Measurements from ENCODE around the gene UBE2QL1.

UBE2QL1 gene

GRCh38 chr5:6480133-6481051 lies 31.7 kb downstream of the UBE2QL1 start:
- DNase-seq, result no peak

GRCh38 chr5:6482735-6483134 lies 34.1 kb downstream of the UBE2QL1 start:
- no peak for DNase-seq

- no peak for DNase-seq
These were observed 35.3 kb downstream of the UBE2QL1 start for GRCh38 chr5:6483880-6484382.

- DNase-seq, result no peak
These were observed 35.8 kb downstream of the UBE2QL1 start for GRCh38 chr5:6484446-6484845.

GRCh38 chr5:6484899-6485298 lies 36.2 kb downstream of the UBE2QL1 start:
- DNase-seq, result no peak

GRCh38 chr5:6485441-6485840 lies 36.8 kb downstream of the UBE2QL1 start:
- no peak for DNase-seq

- no peak for DNase-seq
These were observed 37.4 kb downstream of the UBE2QL1 start for GRCh38 chr5:6486074-6486473.

GRCh38 chr5:6487081-6487480 lies 38.4 kb downstream of the UBE2QL1 start:
- DNase-seq, result no peak

GRCh38 chr5:6488021-6488420 lies 39.4 kb downstream of the UBE2QL1 start:
- DNase-seq, result no peak

- DNase-seq, result no peak
These were observed 41.1 kb downstream of the UBE2QL1 start for GRCh38 chr5:6489643-6490185.

GRCh38 chr5:6490246-6490645 lies 41.6 kb downstream of the UBE2QL1 start:
- no peak for DNase-seq

GRCh38 chr5:6490693-6491092 lies 42.0 kb downstream of the UBE2QL1 start:
- DNase-seq, result no peak

- DNase-seq, result no peak
These were observed 42.7 kb downstream of the UBE2QL1 start for GRCh38 chr5:6491196-6491918.

- no peak for DNase-seq
These were observed 43.2 kb downstream of the UBE2QL1 start for GRCh38 chr5:6491919-6492290.

GRCh38 chr5:6492934-6493333 lies 44.3 kb downstream of the UBE2QL1 start:
- no peak for DNase-seq

- no peak for DNase-seq
These were observed 45.2 kb downstream of the UBE2QL1 start for GRCh38 chr5:6493681-6494454.

- DNase-seq, result no peak
These were observed 46.3 kb downstream of the UBE2QL1 start for GRCh38 chr5:6494939-6495338.

GRCh38 chr5:6495433-6496206 lies 47.0 kb downstream of the UBE2QL1 start:
- no peak for DNase-seq

- DNase-seq, result no peak
These were observed 47.5 kb downstream of the UBE2QL1 start for GRCh38 chr5:6496207-6496584.

GRCh38 chr5:6496636-6497035 lies 48.0 kb downstream of the UBE2QL1 start:
- DNase-seq, result no peak

- no peak for DNase-seq
These were observed 48.6 kb downstream of the UBE2QL1 start for GRCh38 chr5:6497262-6497661.

GRCh38 chr5:6498968-6499367 lies 50.3 kb downstream of the UBE2QL1 start:
- DNase-seq, result no peak

Measured in NCI-H1694 (cell line).